ENCODE results near the gene EXOC4.

The EXOC4 gene

GRCh38 chr7:133679977-133680376 lies 427.1 kb downstream of the EXOC4 start:
- no peak overlapping the region for H3K27ac ChIP-seq
- TF ChIP-seq, protein P1, sequence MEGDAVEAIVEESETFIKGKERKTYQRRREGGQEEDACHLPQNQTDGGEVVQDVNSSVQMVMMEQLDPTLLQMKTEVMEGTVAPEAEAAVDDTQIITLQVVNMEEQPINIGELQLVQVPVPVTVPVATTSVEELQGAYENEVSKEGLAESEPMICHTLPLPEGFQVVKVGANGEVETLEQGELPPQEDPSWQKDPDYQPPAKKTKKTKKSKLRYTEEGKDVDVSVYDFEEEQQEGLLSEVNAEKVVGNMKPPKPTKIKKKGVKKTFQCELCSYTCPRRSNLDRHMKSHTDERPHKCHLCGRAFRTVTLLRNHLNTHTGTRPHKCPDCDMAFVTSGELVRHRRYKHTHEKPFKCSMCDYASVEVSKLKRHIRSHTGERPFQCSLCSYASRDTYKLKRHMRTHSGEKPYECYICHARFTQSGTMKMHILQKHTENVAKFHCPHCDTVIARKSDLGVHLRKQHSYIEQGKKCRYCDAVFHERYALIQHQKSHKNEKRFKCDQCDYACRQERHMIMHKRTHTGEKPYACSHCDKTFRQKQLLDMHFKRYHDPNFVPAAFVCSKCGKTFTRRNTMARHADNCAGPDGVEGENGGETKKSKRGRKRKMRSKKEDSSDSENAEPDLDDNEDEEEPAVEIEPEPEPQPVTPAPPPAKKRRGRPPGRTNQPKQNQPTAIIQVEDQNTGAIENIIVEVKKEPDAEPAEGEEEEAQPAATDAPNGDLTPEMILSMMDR (conservative IDR thresholded peaks at IDR 0.05), result no peak

GRCh38 chr7:133681529-133681928 lies 428.7 kb downstream of the EXOC4 start:
- no peak for TF ChIP-seq ZFX (IDR thresholded peaks at IDR 0.05)
- TF ChIP-seq, protein P1 (conservative IDR thresholded peaks at IDR 0.05), result no peak
- H3K27ac ChIP-seq, result no peak overlapping the region

DNA sequence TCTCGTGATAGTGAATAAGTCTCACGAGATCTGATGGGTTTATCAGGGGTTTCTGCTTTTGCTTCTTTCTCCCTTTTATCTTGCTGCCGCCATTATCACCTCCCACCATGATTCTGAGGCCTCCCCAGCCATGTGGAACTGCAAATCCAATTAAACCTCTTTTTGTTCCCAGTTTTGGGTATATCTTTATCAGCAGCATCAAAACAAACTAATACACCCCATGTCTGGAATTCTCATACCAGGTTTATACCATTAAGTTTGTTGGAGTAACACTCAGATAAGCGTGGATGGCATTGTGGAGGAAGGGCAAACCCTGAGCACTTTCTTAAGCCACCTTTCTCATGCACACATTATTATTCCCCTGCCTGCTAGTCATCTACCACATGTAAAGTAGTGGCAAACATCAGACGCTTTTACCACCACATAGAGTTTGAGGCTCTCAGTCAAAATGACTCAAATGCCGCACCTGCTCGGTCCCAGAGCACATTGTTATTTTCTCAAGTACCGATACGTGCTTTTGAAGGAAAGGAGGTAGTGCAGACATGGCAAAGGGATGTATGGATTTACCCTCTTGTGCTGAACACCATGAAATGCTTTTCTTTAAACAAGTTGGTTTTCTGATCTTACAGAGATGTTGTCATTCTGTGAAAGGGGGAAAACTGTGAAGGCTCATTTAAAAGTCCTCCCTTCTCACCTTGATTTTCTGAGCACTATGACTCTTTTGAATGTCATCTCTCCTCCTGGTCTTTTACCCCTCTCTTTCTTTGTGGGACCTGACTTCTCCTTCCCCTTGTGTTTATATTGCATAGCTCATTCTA lies 429.7 kb downstream of the EXOC4 start:
- H3K27ac ChIP-seq, result no peak overlapping the region
- no peak for TF ChIP-seq ZFX (IDR thresholded peaks at IDR 0.05)
- TF ChIP-seq, protein P1 (conservative IDR thresholded peaks at IDR 0.05), result no peak

- H3K27ac ChIP-seq, result no peak overlapping the region
- TF ChIP-seq ZFX (IDR thresholded peaks at IDR 0.05), result no peak
- TF ChIP-seq, protein P1 (conservative IDR thresholded peaks at IDR 0.05), result no peak
These were observed 430.2 kb downstream of the EXOC4 start for GRCh38 chr7:133683182-133683454.

DNA sequence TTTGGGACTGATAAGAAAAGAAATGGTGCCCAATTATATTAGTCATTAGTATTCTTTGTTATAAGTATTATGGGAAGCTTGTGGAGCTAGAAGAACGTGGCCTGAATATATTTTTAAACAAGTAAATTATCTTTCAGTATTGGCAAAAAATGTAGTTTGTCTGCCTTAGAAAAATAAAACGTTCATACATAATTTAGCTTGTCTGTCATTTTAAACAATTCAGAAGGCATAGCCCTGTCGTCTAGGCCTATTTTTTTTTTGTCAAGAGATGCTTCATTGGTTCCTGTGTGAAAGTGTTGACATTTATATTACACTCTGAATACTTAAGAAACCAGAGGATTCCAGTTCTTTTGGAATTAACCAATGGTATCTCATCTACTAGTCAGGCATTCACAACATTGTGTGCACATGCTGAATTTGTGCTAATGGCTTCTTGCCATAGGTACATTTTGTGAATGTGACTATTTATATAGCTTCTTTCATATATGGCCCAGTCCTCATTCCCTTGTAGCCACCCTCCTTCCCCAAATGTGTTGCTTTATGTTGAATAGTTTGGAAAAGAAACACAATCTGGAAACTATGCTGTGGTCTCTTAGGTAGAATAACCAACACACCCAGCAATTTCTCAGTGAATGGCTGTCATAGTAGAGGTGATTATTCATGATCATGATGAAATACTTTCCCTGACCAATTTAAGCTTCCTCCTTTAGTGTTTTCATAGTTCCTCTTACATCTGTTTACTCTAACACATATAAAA lies 435.8 kb downstream of the EXOC4 start:
- TF ChIP-seq, protein P1 (conservative IDR thresholded peaks at IDR 0.05), result no peak
- TF ChIP-seq ZFX (IDR thresholded peaks at IDR 0.05), result no peak
- no peak overlapping the region for H3K27ac ChIP-seq

DNA sequence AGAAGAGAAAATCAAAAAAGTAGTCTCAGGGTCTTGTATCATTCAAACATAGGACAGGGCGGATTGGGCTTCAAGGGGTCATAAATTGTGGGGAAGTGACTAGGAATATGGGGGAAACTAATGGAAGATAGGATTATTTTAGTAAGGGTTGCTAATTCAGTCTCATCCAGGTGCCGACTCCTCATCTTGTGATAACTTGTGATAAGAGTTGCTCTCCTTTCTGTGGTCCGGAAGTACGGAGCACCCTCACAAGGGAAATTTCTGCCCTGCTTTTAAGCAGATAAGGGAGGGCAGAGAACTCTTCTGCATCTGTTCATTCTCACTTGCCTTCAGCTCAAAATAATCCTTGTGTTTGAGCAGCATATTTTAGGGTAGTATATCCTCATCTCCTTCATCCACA lies 437.9 kb downstream of the EXOC4 start:
- H3K27ac ChIP-seq, result no peak overlapping the region
- TF ChIP-seq, protein P1 (conservative IDR thresholded peaks at IDR 0.05), result no peak
- TF ChIP-seq ZFX (IDR thresholded peaks at IDR 0.05), result no peak
